ENCODE measurements around the gene NUP85. TPM values are rescaled to one million over a fixed set of nuclear protein-coding genes. Genes with fewer than 3 reads are reported as not detected.

NUP85 gene
- total RNA-seq, 3 donors from 2014 or later, result 37.1 to 40.2 (median 37.7) TPM

DNA sequence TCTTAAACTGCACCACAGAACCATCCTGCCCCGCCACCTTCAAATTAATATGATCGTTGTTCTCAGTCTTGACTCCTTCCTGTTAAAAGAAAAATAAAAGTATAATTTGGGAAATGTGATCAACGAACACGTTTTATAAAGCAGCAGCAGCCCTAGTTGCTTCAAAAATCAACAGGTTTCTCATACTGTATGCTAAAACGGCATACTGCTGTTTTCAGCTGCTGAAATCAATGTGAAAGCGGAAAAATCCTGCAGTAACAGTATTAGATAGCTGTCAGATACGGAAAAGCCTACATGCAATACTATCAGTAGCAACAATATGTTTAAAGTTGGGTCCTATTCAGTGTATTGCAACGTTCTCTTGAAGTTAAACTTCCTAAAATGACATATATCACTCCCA lies 24.4 kb upstream of the NUP85 start:
- Histone ChIP-seq H3K27me3 (no peaks in the 10 kb centered on the region), H3K36me3 (no peaks in the 10 kb centered on the region), H3K4me1 (peaks cover 0 to 6% of the 10 kb centered on the region in 2 donors), H3K27ac (peak overlapping the region in 1 of 2 donors; percentile 99), H3K4me3 (peak overlapping the region; percentile 79 to 98 (median 85)), H3K9me3 (no peaks in the 10 kb centered on the region)
- TF ChIP-seq, protein P1, sequence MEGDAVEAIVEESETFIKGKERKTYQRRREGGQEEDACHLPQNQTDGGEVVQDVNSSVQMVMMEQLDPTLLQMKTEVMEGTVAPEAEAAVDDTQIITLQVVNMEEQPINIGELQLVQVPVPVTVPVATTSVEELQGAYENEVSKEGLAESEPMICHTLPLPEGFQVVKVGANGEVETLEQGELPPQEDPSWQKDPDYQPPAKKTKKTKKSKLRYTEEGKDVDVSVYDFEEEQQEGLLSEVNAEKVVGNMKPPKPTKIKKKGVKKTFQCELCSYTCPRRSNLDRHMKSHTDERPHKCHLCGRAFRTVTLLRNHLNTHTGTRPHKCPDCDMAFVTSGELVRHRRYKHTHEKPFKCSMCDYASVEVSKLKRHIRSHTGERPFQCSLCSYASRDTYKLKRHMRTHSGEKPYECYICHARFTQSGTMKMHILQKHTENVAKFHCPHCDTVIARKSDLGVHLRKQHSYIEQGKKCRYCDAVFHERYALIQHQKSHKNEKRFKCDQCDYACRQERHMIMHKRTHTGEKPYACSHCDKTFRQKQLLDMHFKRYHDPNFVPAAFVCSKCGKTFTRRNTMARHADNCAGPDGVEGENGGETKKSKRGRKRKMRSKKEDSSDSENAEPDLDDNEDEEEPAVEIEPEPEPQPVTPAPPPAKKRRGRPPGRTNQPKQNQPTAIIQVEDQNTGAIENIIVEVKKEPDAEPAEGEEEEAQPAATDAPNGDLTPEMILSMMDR (IDR thresholded peaks at IDR 0.05), result no peak
- TF ChIP-seq POLR2AphosphoS5 (IDR thresholded peaks at IDR 0.05) (no peak), POLR2A (IDR thresholded peaks at IDR 0.05) (no peak)
- intact Hi-C loops (cut with DNase I; ENCODE audit: low total_unique reads), result no loop called here
- no peak for DNase-seq (ENCODE audit: low spot score in 2 of 2)

DNA sequence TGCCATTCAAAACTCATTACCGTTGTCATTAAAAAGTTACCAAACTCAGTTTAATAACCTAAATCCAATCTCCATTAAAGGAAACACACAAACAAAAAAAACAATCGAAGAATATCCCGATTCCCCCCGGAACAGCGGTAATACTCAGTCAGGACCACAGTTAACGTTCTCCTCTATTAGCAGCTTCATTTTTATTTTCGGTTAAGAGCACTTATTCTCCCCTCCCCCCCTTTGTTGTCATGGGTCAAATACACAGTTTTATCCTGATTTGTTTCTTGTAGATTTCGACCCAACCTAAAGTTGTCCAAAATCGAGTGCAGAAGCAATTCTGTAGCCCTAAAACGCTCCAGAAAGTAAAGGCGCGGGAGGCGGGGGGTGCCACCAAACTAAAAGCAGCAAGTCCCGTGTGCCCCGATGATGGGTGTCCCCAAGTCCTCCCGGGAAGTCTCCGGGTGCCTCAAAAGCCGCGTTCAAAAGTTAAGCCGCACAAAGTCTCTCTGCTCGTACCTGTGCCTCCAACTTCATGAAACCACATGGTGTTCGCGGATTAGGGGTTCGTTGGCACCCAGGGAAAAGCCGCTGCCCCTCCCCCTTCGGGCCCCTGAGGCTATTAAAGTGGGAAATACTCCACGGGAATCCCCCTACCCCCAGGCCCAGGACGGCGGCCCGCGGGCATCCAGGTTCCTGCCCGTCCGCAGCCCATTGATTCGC lies 23.7 kb upstream of the NUP85 start:
- Histone ChIP-seq H3K4me1 (peaks cover 0 to 6% of the 10 kb centered on the region in 2 donors), H3K27me3 (no peaks in the 10 kb centered on the region), H3K4me3 (peak overlapping the region; percentile 79 to 98 (median 85)), H3K27ac (peak overlapping the region; percentile 99), H3K9me3 (no peaks in the 10 kb centered on the region), H3K36me3 (no peaks in the 10 kb centered on the region)
- no peak for DNase-seq (ENCODE audit: low spot score in 2 of 2)
- no peak for TF ChIP-seq POLR2AphosphoS5 (IDR thresholded peaks at IDR 0.05)
- no peak for TF ChIP-seq POLR2A (IDR thresholded peaks at IDR 0.05)
- TF ChIP-seq, protein P1 (IDR thresholded peaks at IDR 0.05), result no peak
- intact Hi-C loops (cut with DNase I; ENCODE audit: low total_unique reads), result no loop called here

DNA sequence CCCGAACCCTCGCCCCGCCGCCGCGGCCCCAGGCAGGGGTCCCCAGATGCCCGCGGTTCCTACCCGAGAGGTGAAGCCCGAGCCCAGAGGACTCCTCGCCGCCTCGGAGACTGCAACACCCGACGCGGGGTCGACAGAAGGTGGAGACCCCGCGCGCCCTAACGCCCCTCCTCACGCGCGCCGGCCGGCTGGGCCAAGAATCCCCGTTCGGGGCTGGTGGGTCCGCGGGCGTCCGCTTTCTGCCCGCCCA lies 23.2 kb upstream of the NUP85 start:
- peaks cover 0 to 6% of the 10 kb centered on the region in 2 donors for H3K4me1 ChIP-seq
- peak overlapping the region; percentile 79 to 98 (median 85) for H3K4me3 ChIP-seq
- H3K27ac ChIP-seq, result peak overlapping the region; percentile 99
- H3K36me3 ChIP-seq, result no peaks in the 10 kb centered on the region
- H3K27me3 ChIP-seq, result no peaks in the 10 kb centered on the region
- H3K9me3 ChIP-seq, result no peaks in the 10 kb centered on the region
- intact Hi-C loops (cut with DNase I; ENCODE audit: low total_unique reads), result no loop called here
- DNase-seq (ENCODE audit: low spot score in 2 of 2), result no peak
- TF ChIP-seq POLR2A (IDR thresholded peaks at IDR 0.05), result no peak
- no peak for TF ChIP-seq POLR2AphosphoS5 (IDR thresholded peaks at IDR 0.05)
- TF ChIP-seq, protein P1 (IDR thresholded peaks at IDR 0.05), result no peak

DNA sequence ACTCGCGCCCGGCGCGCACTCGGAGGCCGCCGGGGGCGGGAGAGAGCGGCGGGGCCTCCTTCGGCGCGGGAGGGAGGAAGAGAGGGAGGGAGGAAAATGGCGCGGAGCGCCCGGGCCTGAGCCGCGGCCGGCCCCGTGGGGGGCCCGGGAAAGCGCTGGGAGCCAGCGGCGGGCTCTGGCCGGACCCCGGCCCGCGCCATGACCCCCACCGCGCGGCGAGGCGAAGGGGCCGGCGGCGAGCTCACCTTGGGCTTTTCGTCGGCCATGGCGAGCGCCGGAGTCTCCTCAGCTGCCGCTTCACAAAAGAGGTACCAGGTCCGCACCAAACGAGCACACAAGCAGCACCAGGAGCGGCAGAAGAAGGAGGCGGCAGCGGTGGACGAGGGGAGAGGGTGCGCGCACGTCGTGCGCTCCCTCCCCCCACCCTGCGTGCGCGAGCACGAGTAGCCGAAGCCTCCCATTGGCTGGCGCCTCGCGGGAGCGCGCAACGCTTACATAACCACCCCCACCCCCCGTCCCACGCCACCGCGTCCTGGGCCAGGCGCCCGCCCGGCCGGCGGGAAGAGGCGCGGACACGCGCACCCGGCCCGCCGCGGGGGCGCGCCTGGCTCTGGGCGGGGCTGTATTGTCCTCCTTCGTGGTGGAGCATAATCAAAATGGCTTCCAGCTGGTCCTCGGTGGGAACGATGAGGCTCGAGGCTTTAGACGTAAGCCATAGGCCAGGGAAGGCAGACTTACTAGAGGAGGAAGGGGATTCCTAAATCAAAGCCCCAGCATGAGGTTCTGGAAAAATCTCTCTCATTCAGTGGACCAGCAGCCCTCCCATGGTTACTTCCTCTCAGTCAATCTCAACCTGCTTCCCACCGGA lies 22.7 kb upstream of the NUP85 start, which contains the start of gene SUMO2:
TSS of gene SUMO2 (minus strand) at position 391 of the 868 bp plus-strand sequence. CDS start at position 266, 125 bp downstream.
- peaks cover 0 to 6% of the 10 kb centered on the region in 2 donors for H3K4me1 ChIP-seq
- peak; percentile 57 for TF ChIP-seq POLR2A (IDR thresholded peaks at IDR 0.05)
- TF ChIP-seq, protein P1 (IDR thresholded peaks at IDR 0.05), result peak in 1 of 3 donors; percentile 14
- TF ChIP-seq POLR2AphosphoS5 (IDR thresholded peaks at IDR 0.05), result peak; percentile 42 to 80 (median 78)
- no peaks in the 10 kb centered on the region for H3K27me3 ChIP-seq
- peak within 1 kb of the TSS; percentile 79 to 98 (median 85) for H3K4me3 ChIP-seq
- no peaks in the 10 kb centered on the region for H3K9me3 ChIP-seq
- H3K36me3 ChIP-seq, result no peaks in the 10 kb centered on the region
- H3K27ac ChIP-seq, result peak within 1 kb of the TSS; percentile 99
- DNase-seq (ENCODE audit: low spot score in 2 of 2), result peak; percentile 95 to 96
- intact Hi-C loops (cut with DNase I; ENCODE audit: low total_unique reads), result no loop called here
